ENCODE data around the gene BTG3.

The BTG3 gene

GRCh38 chr21:17575076-17575475, 37.6 kb downstream of the BTG3 start:
- Histone ChIP-seq H4K20me1 (no peaks in the 10 kb centered on the region), H3K4me1 (no peaks in the 10 kb centered on the region), H3K27me3 (no peaks in the 10 kb centered on the region), H3K4me3 (no peak overlapping the region), H3K36me3 (no peaks in the 10 kb centered on the region), H3K9ac (no peak overlapping the region), H3K9me3 (no peaks in the 10 kb centered on the region), H3K4me2 (no peak overlapping the region), H3K27ac (no peak overlapping the region)
- TF ChIP-seq Cebpa-rat (IDR thresholded peaks at IDR 0.05), result no peak

GRCh38 chr21:17572431-17572830, 40.3 kb downstream of the BTG3 start:
- Histone ChIP-seq H3K27ac (no peak overlapping the region), H3K9me3 (no peaks in the 10 kb centered on the region), H3K4me3 (no peak overlapping the region), H3K27me3 (no peaks in the 10 kb centered on the region), H3K4me1 (no peaks in the 10 kb centered on the region), H3K9ac (no peak overlapping the region), H3K36me3 (no peaks in the 10 kb centered on the region), H4K20me1 (no peaks in the 10 kb centered on the region), H3K4me2 (no peak overlapping the region)
- no peak for TF ChIP-seq Cebpa-rat (IDR thresholded peaks at IDR 0.05)

DNA sequence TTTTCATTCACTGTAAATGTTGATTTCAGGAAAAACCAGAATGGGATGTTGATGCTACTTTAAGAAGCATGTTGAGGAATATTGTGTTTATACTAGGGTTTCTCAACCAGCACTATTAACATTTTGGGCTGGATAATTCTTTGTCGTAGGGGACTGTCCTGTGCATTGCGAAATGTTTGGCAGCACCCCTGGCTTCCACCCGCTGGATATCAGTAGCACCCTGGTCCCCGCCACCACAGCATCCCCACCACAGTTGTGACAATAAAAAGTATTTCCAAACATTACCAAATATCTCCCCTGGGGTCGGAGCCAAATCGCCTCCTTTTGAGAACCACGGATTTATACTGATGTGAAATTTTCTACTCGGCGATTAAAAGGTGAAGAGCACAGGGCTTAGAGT, 41.9 kb downstream of the BTG3 start:
- Histone ChIP-seq H3K4me1 (no peaks in the 10 kb centered on the region), H3K4me2 (no peak overlapping the region), H3K27me3 (no peaks in the 10 kb centered on the region), H3K9me3 (no peaks in the 10 kb centered on the region), H3K27ac (no peak overlapping the region), H3K4me3 (no peak overlapping the region), H4K20me1 (no peaks in the 10 kb centered on the region), H3K36me3 (no peaks in the 10 kb centered on the region), H3K9ac (no peak overlapping the region)
- no peak for TF ChIP-seq Cebpa-rat (IDR thresholded peaks at IDR 0.05)

GRCh38 chr21:17560377-17561025, 52.2 kb downstream of the BTG3 start:
- Histone ChIP-seq H3K9me3 (no peaks in the 10 kb centered on the region), H3K9ac (no peak overlapping the region), H3K27ac (no peak overlapping the region), H4K20me1 (no peaks in the 10 kb centered on the region), H3K36me3 (no peaks in the 10 kb centered on the region), H3K4me2 (no peak overlapping the region), H3K27me3 (no peaks in the 10 kb centered on the region), H3K4me1 (no peaks in the 10 kb centered on the region), H3K4me3 (no peak overlapping the region)
- TF ChIP-seq Cebpa-rat (IDR thresholded peaks at IDR 0.05), result no peak

DNA sequence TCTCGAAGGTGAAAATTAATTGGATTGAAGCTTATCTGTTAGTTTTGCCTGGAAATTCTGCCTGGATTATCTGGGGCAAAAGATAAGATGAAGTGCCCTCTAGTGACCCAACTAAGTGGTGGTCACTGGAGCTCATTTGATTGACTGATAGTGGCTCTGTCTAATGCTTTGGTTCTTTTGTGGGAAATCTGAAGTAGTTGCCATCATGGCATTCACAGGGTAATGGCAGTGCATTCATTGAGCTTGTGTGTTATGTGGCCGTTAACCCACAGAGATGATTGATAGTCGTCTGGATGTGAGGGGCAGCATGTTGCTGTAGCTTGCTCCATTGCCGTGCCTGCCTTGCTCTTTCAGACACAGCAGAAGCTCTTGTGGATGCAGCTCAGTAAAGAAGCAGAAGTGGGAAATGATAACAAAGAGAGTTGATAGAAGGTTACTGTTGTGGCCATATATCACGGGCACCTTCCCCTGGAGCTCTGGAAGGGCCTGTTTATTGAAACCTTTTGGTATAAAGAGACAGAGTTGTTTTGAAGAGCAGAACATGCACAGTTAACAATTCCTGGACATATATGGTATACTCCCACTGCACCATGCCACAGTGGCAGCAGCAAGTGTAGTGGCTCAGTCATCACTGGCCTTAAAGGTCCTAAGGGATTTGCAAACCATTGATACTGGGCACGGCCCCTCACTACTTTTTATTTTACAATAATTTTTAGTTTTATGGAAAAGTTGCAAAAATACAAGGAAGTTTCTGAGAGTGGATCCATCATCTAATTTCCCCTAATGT, 57.8 kb downstream of the BTG3 start:
- no peak for TF ChIP-seq Cebpa-rat (IDR thresholded peaks at IDR 0.05)
- Histone ChIP-seq H3K4me3 (no peak overlapping the region), H3K9me3 (no peaks in the 10 kb centered on the region), H4K20me1 (no peaks in the 10 kb centered on the region), H3K27ac (no peak overlapping the region), H3K4me2 (no peak overlapping the region), H3K27me3 (no peaks in the 10 kb centered on the region), H3K9ac (no peak overlapping the region), H3K4me1 (no peaks in the 10 kb centered on the region), H3K36me3 (no peaks in the 10 kb centered on the region)

- H3K27me3 ChIP-seq, result no peaks in the 10 kb centered on the region
- H4K20me1 ChIP-seq, result no peaks in the 10 kb centered on the region
- no peaks in the 10 kb centered on the region for H3K9me3 ChIP-seq
- H3K27ac ChIP-seq, result no peak overlapping the region
- no peak for TF ChIP-seq Cebpa-rat (IDR thresholded peaks at IDR 0.05)
- no peaks in the 10 kb centered on the region for H3K4me1 ChIP-seq
- H3K36me3 ChIP-seq, result no peaks in the 10 kb centered on the region
- H3K9ac ChIP-seq, result no peak overlapping the region
- no peak overlapping the region for H3K4me2 ChIP-seq
- no peak overlapping the region for H3K4me3 ChIP-seq
Measured at GRCh38 chr21:17554120-17554519, 58.6 kb downstream of the BTG3 start.

- no peak overlapping the region for H3K27ac ChIP-seq
- no peak for TF ChIP-seq Cebpa-rat (IDR thresholded peaks at IDR 0.05)
- H4K20me1 ChIP-seq, result no peaks in the 10 kb centered on the region
- no peaks in the 10 kb centered on the region for H3K27me3 ChIP-seq
- no peaks in the 10 kb centered on the region for H3K4me1 ChIP-seq
- H3K4me2 ChIP-seq, result no peak overlapping the region
- H3K36me3 ChIP-seq, result no peaks in the 10 kb centered on the region
- H3K9ac ChIP-seq, result no peak overlapping the region
- H3K9me3 ChIP-seq, result no peaks in the 10 kb centered on the region
- H3K4me3 ChIP-seq, result no peak overlapping the region
Measured at GRCh38 chr21:17552410-17552809, 60.3 kb downstream of the BTG3 start.

GRCh38 chr21:17550671-17551308, 61.9 kb downstream of the BTG3 start:
- Histone ChIP-seq H4K20me1 (no peaks in the 10 kb centered on the region), H3K4me1 (no peaks in the 10 kb centered on the region), H3K9ac (no peak overlapping the region), H3K27me3 (no peaks in the 10 kb centered on the region), H3K4me2 (no peak overlapping the region), H3K27ac (no peak overlapping the region), H3K4me3 (no peak overlapping the region), H3K36me3 (no peaks in the 10 kb centered on the region), H3K9me3 (no peaks in the 10 kb centered on the region)
- TF ChIP-seq Cebpa-rat (IDR thresholded peaks at IDR 0.05), result no peak

DNA sequence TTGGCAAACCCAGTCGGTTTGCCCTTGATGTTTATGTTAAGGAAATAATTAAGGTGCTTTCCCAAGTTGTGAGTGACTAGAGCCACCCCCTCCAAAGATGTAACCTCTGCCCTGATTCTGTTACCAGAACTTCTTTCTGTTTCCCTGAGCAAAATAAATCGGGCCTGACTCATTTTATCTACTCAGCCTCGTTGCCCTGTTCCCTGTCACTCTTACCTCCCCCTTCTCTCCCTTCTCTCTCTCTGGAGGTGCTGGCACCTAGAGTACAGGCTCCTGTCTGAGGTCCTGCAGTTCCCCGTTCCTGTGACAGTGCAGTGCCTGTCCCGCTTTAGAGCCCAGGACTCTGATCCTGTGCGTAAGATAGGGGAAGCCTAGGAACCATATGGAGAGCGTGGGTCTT, 64.4 kb downstream of the BTG3 start:
- Histone ChIP-seq H3K27me3 (no peaks in the 10 kb centered on the region), H3K36me3 (no peaks in the 10 kb centered on the region), H3K4me3 (no peak overlapping the region), H3K4me1 (no peaks in the 10 kb centered on the region), H3K27ac (no peak overlapping the region), H3K9me3 (no peaks in the 10 kb centered on the region), H3K9ac (no peak overlapping the region), H4K20me1 (no peaks in the 10 kb centered on the region), H3K4me2 (no peak overlapping the region)
- no peak for TF ChIP-seq Cebpa-rat (IDR thresholded peaks at IDR 0.05)

DNA sequence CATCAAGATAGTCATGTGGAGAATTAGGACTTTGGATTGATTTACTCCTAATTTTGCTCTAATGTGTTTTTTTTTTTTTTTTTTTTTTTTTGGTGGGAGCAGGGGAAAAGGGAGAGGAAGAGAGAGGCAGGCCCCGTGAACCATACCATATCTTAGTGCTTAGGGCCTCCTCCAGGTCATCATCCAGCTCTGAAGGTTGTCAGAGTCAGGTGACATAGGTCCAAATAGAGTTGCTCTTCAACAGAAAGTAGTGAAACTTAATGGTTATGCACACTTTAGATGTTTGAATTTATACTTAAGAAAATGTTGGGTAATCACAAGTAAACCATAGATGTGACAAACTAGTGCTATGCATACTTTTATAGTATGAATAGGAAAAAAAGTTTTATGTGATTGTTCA, 67.7 kb downstream of the BTG3 start:
- TF ChIP-seq Cebpa-rat (IDR thresholded peaks at IDR 0.05), result no peak
- Histone ChIP-seq H3K27ac (no peak overlapping the region), H4K20me1 (no peaks in the 10 kb centered on the region), H3K4me2 (no peak overlapping the region), H3K27me3 (no peaks in the 10 kb centered on the region), H3K36me3 (no peaks in the 10 kb centered on the region), H3K9me3 (no peaks in the 10 kb centered on the region), H3K4me3 (no peak overlapping the region), H3K9ac (no peak overlapping the region), H3K4me1 (no peaks in the 10 kb centered on the region)
